ENCODE data around the gene ESR1.

- no peak for TF ChIP-seq CTCF (IDR thresholded peaks at IDR 0.05)
- TF ChIP-seq POLR2A (IDR thresholded peaks at IDR 0.05), result no peak
Observed at GRCh38 chr6:152004896-152005295, 197.4 kb downstream of the ESR1 start.
